ENCODE data around the gene JMJD7.
A peak's percentile ranks its signal among the peaks of the same experiment; 100 is the strongest.

Gene JMJD7

GRCh38 chr15:41794081-41794480 is 33.8 kb upstream of the JMJD7 start:
- no peak overlapping the region for H3K4me3 Mint-ChIP-seq
- H3K36me3 Mint-ChIP-seq = no peaks in the 10 kb centered on the region
- peak overlapping the region; percentile 46 for H3K27ac Mint-ChIP-seq
- H3K27me3 Mint-ChIP-seq = no peaks in the 10 kb centered on the region
- H3K4me1 Mint-ChIP-seq (ENCODE audit: low read depth) = peaks cover 56% of the 10 kb centered on the region
- H3K9me3 Mint-ChIP-seq (ENCODE audit: low read depth) = no peaks in the 10 kb centered on the region

DNA sequence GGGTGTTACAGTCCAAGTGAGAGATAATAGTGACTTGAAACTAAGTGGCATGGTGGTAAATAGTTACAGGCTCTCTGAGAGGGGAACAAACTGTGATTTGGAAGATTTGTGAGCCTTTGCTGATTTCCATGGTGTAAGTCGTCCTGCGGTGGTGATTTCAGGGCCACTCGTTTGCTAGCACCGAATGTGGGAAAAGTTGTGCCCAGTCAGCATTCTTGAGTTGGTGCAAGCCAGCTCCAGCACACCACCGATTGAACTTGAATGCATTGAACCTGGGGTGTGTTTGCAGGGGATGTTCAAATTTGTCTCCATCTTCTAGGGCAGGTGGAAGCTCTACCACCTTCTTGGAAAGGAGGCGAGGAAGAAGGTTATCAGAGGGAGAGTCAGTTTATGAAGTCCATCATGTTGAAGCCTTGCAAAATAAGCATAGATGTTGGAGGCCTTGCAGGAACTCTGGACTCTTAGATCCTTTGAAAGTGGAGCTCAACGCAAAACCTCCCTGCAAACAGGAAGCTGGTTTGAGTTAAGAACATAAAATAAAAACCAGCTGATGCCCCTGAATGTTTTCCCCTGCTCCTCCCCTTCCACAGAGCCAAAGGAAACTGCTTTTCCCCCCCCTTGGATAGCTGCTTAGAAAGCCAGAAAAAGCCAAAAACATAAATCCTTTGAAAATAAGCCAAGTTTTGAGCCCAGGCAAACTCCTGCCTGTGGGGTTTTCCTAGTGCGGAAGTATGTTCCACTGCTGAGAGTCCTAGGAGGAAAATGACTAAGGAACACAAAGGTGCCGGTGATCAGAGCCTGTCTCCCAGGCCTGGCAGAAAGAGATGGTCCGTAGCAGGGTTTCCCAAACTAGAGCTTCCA is 31.7 kb upstream of the JMJD7 start:
- Mint-ChIP-seq H3K27ac (no peak overlapping the region), H3K4me1 (ENCODE audit: low read depth) (peaks cover 34% of the 10 kb centered on the region), H3K27me3 (no peaks in the 10 kb centered on the region), H3K4me3 (no peak overlapping the region), H3K9me3 (ENCODE audit: low read depth) (no peaks in the 10 kb centered on the region), H3K36me3 (no peaks in the 10 kb centered on the region)

- H3K36me3 Mint-ChIP-seq = no peaks in the 10 kb centered on the region
- H3K27me3 Mint-ChIP-seq = no peaks in the 10 kb centered on the region
- peaks cover 25% of the 10 kb centered on the region for H3K4me1 Mint-ChIP-seq (ENCODE audit: low read depth)
- H3K4me3 Mint-ChIP-seq = no peak overlapping the region
- H3K9me3 Mint-ChIP-seq (ENCODE audit: low read depth) = no peaks in the 10 kb centered on the region
- H3K27ac Mint-ChIP-seq = no peak overlapping the region
Observed at GRCh38 chr15:41797201-41797944, 30.5 kb upstream of the JMJD7 start.

DNA sequence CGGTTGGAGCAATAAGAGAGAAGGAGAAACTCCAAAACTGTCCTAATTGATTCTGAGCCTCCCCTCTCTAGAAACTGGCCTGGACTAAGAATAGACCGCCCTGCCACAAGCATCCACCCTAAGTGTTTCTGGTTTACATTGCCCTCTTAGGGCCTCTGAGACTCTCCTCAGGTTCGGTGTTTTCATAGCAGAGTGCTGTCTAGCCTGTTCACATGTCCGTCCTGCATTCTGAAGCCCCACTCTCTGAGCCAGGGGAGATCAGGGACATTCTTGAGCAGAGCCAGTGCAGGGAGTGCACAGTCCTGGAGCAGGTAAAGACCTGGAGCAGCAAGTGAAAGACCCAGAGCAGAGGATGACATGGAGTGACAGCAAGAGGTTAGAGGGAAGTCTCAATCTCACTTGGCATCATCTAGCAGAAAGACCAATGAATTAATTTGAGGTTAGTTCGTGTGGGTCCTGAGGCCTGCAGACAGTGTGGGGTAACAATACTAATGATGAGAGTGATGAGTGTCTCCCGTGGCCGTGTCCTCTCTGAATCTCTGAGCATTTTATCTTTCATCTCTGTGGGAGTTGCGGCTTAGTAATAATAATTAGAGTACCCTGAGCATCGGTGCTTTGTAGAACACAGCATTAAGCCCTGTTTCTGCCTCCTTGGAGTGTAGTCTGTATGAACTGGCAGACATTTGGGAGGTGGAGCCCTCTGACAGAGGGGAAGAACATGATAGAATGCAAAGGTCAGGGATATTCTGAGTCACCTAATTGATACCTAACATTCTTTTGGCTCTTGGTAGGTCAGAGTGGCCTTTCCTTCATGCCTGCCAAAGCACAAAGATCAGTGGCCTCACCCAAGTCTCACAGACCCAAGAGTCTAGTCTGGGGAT is 29.0 kb upstream of the JMJD7 start:
- H3K36me3 Mint-ChIP-seq = no peaks in the 10 kb centered on the region
- no peak overlapping the region for H3K27ac Mint-ChIP-seq
- peaks cover 23% of the 10 kb centered on the region for H3K4me1 Mint-ChIP-seq (ENCODE audit: low read depth)
- no peaks in the 10 kb centered on the region for H3K9me3 Mint-ChIP-seq (ENCODE audit: low read depth)
- no peaks in the 10 kb centered on the region for H3K27me3 Mint-ChIP-seq
- H3K4me3 Mint-ChIP-seq = no peak overlapping the region

- Mint-ChIP-seq H3K27me3 (no peaks in the 10 kb centered on the region), H3K27ac (no peak overlapping the region), H3K36me3 (no peaks in the 10 kb centered on the region), H3K4me3 (no peak overlapping the region), H3K4me1 (ENCODE audit: low read depth) (peaks cover 22% of the 10 kb centered on the region), H3K9me3 (ENCODE audit: low read depth) (no peaks in the 10 kb centered on the region)
Observed at GRCh38 chr15:41799488-41799805, 28.4 kb upstream of the JMJD7 start.

DNA sequence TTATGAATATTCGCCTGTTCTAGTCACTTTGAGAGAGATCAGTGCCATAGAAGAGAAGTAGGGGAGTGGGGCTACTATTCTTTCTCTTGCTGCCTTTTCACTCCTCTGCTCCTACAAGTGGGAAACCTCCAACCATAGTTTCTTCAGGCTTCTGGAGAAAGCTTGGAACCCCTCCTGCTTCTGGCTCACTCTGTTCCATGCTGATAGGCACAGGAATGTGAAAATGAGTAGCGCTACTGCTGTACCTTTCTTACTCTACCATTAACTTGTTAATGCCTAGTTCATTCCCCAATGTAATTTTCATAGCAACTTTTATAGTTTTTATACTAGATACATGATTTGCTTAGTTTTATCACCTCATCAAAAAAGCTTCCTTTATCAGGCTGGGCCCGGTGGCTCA is 26.7 kb upstream of the JMJD7 start:
- Mint-ChIP-seq H3K9me3 (ENCODE audit: low read depth) (no peaks in the 10 kb centered on the region), H3K4me1 (ENCODE audit: low read depth) (peaks cover 17% of the 10 kb centered on the region), H3K27ac (no peak overlapping the region), H3K36me3 (no peaks in the 10 kb centered on the region), H3K27me3 (no peaks in the 10 kb centered on the region), H3K4me3 (no peak overlapping the region)

DNA sequence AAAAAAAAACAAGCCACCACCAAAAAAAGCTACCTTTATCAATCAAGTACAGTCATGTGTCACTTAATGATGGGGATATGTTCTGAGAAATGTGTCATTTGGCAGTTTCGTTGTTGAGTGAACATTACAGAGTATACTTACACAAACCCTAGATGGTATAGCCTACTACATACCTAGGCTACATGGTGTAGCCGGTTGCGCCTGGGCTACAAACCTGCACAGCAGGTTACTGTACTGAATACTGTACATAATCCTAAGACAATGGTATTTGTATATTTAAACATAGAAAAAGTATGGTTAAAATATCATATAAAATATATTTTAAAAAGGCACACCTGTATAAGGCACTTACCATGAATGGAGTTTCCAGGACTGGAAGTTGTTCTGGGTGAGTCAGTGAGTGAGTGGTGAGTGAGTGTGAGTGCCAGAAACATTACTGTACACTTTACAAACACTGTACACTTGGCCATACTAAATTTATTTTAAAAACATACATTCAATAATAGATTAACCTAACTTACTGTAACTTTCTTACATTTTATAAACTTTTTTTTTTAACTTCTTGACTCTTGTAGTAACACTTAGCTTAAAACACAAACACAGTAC is 25.9 kb upstream of the JMJD7 start:
- Mint-ChIP-seq H3K27me3 (no peaks in the 10 kb centered on the region), H3K27ac (no peak overlapping the region)

GRCh38 chr15:41804361-41804760 is 23.5 kb upstream of the JMJD7 start:
- H3K9me3 Mint-ChIP-seq (ENCODE audit: low read depth) = no peaks in the 10 kb centered on the region
- H3K4me1 Mint-ChIP-seq (ENCODE audit: low read depth) = peaks cover 9% of the 10 kb centered on the region
- no peaks in the 10 kb centered on the region for H3K27me3 Mint-ChIP-seq
- H3K4me3 Mint-ChIP-seq = no peak overlapping the region
- peak overlapping the region; percentile 46 for H3K27ac Mint-ChIP-seq
- no peaks in the 10 kb centered on the region for H3K36me3 Mint-ChIP-seq

More for the DNA sequence above, 25.9 kb upstream of the JMJD7 start:
- H3K9me3 Mint-ChIP-seq (ENCODE audit: low read depth) = no peaks in the 10 kb centered on the region
- H3K4me3 Mint-ChIP-seq = no peak overlapping the region
- H3K36me3 Mint-ChIP-seq = no peaks in the 10 kb centered on the region
- H3K4me1 Mint-ChIP-seq (ENCODE audit: low read depth) = peaks cover 13% of the 10 kb centered on the region

DNA sequence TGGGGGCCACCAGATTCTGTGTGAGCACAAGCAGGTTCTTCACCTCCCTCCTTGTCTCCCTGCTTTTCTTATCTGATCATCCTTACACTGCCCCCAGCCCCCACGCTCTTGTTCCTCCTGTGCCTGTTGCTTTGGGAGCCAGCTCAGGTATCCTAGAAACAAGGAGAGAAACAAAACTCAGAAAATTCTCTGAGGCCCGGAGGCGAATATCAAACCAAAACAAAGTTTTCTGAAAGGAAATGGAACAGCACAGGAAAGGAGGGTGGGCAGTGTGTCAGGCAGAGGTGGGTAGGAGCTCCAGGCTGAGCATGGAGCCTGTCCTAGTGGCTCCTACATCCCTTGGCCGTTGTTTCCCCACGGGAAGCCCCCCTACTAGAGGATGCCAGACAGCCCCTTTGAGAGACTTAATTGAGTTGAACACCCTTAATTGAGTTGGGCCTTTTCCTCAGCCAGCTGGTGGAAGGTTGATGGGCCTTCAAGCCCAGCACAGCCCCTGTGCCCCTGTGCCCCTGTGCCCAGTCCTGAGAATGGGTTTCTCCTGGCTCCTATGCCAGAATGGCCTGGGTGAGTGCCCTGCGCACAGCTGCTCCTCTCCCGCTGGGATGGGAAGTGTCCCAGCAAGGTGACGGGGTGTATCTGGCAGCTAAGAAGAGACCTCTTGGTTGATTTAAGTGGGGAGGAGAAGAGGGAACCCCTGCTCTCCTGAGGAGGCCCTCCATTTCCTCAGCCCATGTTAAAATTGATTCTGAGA is 22.8 kb upstream of the JMJD7 start:
- Mint-ChIP-seq H3K4me1 (ENCODE audit: low read depth) (peaks cover 16% of the 10 kb centered on the region), H3K27ac (peak overlapping the region; percentile 51), H3K27me3 (no peaks in the 10 kb centered on the region), H3K9me3 (ENCODE audit: low read depth) (no peaks in the 10 kb centered on the region), H3K4me3 (no peak overlapping the region), H3K36me3 (no peaks in the 10 kb centered on the region)

- H3K27ac Mint-ChIP-seq = no peak overlapping the region
- no peak overlapping the region for H3K4me3 Mint-ChIP-seq
- no peaks in the 10 kb centered on the region for H3K27me3 Mint-ChIP-seq
- H3K36me3 Mint-ChIP-seq = no peaks in the 10 kb centered on the region
- peaks cover 18% of the 10 kb centered on the region for H3K4me1 Mint-ChIP-seq (ENCODE audit: low read depth)
- H3K9me3 Mint-ChIP-seq (ENCODE audit: low read depth) = no peaks in the 10 kb centered on the region
Observed at GRCh38 chr15:41805711-41806110, 22.2 kb upstream of the JMJD7 start.

DNA sequence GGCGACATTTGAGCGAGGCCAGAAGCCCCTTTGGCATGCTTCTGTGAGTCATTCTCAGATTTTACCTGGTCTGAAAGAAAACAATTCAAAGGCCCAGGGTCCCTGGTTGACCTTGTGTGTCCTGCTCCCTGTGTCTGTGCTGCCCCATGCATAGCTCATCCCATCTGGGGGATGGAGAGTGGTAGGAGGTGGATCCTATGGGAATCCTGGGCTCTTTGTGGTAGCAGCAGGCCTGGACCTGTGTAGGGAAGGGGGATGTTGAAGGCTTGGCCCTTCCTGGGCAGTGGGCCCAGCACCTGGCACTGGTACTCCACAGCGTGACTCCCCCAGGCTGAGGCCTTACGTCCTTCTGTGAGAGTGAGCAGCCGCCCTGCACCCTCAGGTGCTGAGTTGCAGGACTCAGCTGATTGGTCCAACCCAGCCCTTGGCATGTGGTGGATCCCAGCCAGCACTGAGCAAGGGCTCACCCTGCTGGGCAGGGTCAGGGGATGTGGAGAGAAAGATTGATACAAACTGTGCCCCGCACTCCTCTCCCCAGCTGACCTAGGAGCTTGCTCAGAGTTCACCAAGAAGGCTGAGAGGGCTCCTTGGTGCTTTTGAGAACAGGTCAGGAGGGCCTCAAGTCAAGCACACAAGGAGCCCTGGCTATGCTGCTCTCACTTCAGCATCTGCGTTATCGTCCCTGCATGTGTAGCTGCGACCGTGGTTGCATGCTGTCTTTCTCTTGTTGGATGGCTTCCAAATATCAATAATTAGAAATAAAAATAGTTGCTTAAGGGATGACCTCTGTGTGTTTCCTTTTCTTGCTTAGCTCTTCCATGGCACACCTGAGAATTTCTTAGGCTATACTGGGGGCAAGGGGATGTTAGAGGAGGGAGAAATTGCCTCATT is 21.4 kb upstream of the JMJD7 start:
- Mint-ChIP-seq H3K4me1 (ENCODE audit: low read depth) (peaks cover 25% of the 10 kb centered on the region), H3K4me3 (no peak overlapping the region), H3K27me3 (no peaks in the 10 kb centered on the region), H3K9me3 (ENCODE audit: low read depth) (no peaks in the 10 kb centered on the region), H3K36me3 (no peaks in the 10 kb centered on the region), H3K27ac (no peak overlapping the region)

DNA sequence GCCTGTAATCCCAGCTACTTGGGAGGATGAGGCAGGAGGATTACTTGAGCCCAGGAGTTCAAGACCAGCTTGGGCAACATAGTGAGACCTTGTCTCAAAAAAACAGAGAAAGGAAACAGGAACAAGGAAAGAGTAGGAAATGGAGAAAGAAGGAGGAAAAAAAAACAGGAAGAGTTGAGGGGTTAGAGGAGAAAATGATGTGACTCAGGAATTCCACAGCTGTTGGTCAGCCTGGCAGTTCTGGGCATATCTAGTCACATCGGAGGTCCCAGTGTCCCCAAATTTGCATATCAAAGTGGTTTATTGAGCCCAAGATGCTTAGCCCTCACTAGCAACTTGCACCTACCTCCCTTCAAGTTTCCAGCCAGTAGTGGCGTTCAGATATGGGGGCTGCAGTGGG is 18.8 kb upstream of the JMJD7 start:
- no peaks in the 10 kb centered on the region for H3K9me3 Mint-ChIP-seq (ENCODE audit: low read depth)
- H3K4me3 Mint-ChIP-seq = no peak overlapping the region
- H3K4me1 Mint-ChIP-seq (ENCODE audit: low read depth) = peaks cover 26% of the 10 kb centered on the region

GRCh38 chr15:41809526-41810220 is 18.2 kb upstream of the JMJD7 start:
- Mint-ChIP-seq H3K36me3 (peaks cover 3% of the 10 kb centered on the region), H3K27ac (peak overlapping the region; percentile 54), H3K9me3 (ENCODE audit: low read depth) (no peaks in the 10 kb centered on the region), H3K4me1 (ENCODE audit: low read depth) (peaks cover 22% of the 10 kb centered on the region), H3K4me3 (no peak overlapping the region), H3K27me3 (no peaks in the 10 kb centered on the region)

More for the DNA sequence above, 18.8 kb upstream of the JMJD7 start:
- Mint-ChIP-seq H3K27ac (no peak overlapping the region), H3K27me3 (no peaks in the 10 kb centered on the region), H3K36me3 (peaks cover 3% of the 10 kb centered on the region)
